NCI-H1694 (cell line): ENCODE data around the gene CCN5.
"Not testable (repeated sequence)": the region's sequence is repeated elsewhere in the genome, so short reads cannot be mapped to it uniquely, and the experiment has no call there.

Experiments
- DNase-seq: peaks from one replicate; lab custom pipeline; 2025; lab: John Stamatoyannopoulos, UW

The CCN5 gene

GRCh38 chr20:44695295-44695673 lies 19.9 kb upstream of the CCN5 start:
- DNase-seq: no peak

GRCh38 chr20:44695674-44696300 lies 19.4 kb upstream of the CCN5 start:
- no peak for DNase-seq

- no peak for DNase-seq
Observed at GRCh38 chr20:44696315-44696714, 18.9 kb upstream of the CCN5 start.

GRCh38 chr20:44697041-44697440 lies 18.1 kb upstream of the CCN5 start:
- DNase-seq: not testable (repeated sequence)

- no peak for DNase-seq
Observed at GRCh38 chr20:44698351-44698750, 16.8 kb upstream of the CCN5 start.

GRCh38 chr20:44700306-44700705 lies 14.9 kb upstream of the CCN5 start:
- DNase-seq: no peak

GRCh38 chr20:44701118-44701857 lies 13.9 kb upstream of the CCN5 start:
- no peak for DNase-seq

- DNase-seq: no peak
Observed at GRCh38 chr20:44701858-44702256, 13.3 kb upstream of the CCN5 start.

GRCh38 chr20:44702776-44703175 lies 12.4 kb upstream of the CCN5 start:
- no peak for DNase-seq

GRCh38 chr20:44703183-44703925 lies 11.8 kb upstream of the CCN5 start:
- DNase-seq: no peak

- no peak for DNase-seq
Observed at GRCh38 chr20:44703956-44704488, 11.1 kb upstream of the CCN5 start.

GRCh38 chr20:44704551-44704971 lies 10.6 kb upstream of the CCN5 start:
- no peak for DNase-seq

GRCh38 chr20:44705364-44706094 lies 9.6 kb upstream of the CCN5 start:
- DNase-seq: no peak

GRCh38 chr20:44706301-44707017 lies 8.7 kb upstream of the CCN5 start:
- no peak for DNase-seq

- DNase-seq: no peak
Observed at GRCh38 chr20:44707018-44707579, 8.1 kb upstream of the CCN5 start.

GRCh38 chr20:44709380-44709779 lies 5.8 kb upstream of the CCN5 start:
- no peak for DNase-seq

- no peak for DNase-seq
Observed at GRCh38 chr20:44709797-44710196, 5.4 kb upstream of the CCN5 start.

- DNase-seq: no peak
Observed at GRCh38 chr20:44711237-44711636, 3.9 kb upstream of the CCN5 start.

- DNase-seq: no peak
Observed at GRCh38 chr20:44714102-44714700, 968 bp upstream of the CCN5 start.

GRCh38 chr20:44715499-44716308 lies 535 bp downstream of the CCN5 start:
- DNase-seq: no peak
